Activated naive CD8-positive, alpha-beta T cell treated with anti-CD3 and anti-CD28 coated beads for 36 hours (primary cell): ENCODE results near the gene NOX3. TPM values are rescaled to one million over a fixed set of nuclear protein-coding genes. Genes with fewer than 3 reads are reported as not detected.
"Not testable (repeated sequence)": the region's sequence is repeated elsewhere in the genome, so short reads cannot be mapped to it uniquely, and the experiment has no call there.

Experiments
- DNase-seq: peaks from one replicate; pipeline ENCODE4 v3.0.0; 2021
- H3K27ac Mint-ChIP-seq: one replicate; pipeline ENCODE4 v1.8.0; 2022; ENCODE audit warnings: mild to moderate bottlenecking, moderate library complexity, mixed read lengths
- H3K27me3 Mint-ChIP-seq: one replicate; pipeline ENCODE4 v1.8.0; 2022; ENCODE audit warnings: mild to moderate bottlenecking, mixed read lengths
- H3K36me3 Mint-ChIP-seq: one replicate; pipeline ENCODE4 v1.8.0; 2021; ENCODE audit warnings: mild to moderate bottlenecking, mixed read lengths
- H3K4me1 Mint-ChIP-seq: one replicate; pipeline ENCODE4 v1.8.0; 2021; ENCODE audit warnings: mixed read lengths
- H3K4me3 Mint-ChIP-seq: one replicate; pipeline ENCODE4 v1.8.0; 2022; ENCODE audit warnings: mild to moderate bottlenecking, moderate library complexity, mixed read lengths
- H3K9me3 Mint-ChIP-seq: one replicate; pipeline ENCODE4 v1.8.0; 2022; ENCODE audit warnings: mixed read lengths
- total RNA-seq, 2 experiments: library from RNA; stranded (reverse); gene quantifications; one replicate each; pipeline ENCODE4 v1.2.3, GENCODE V29; 2021

NOX3 gene, protein sequence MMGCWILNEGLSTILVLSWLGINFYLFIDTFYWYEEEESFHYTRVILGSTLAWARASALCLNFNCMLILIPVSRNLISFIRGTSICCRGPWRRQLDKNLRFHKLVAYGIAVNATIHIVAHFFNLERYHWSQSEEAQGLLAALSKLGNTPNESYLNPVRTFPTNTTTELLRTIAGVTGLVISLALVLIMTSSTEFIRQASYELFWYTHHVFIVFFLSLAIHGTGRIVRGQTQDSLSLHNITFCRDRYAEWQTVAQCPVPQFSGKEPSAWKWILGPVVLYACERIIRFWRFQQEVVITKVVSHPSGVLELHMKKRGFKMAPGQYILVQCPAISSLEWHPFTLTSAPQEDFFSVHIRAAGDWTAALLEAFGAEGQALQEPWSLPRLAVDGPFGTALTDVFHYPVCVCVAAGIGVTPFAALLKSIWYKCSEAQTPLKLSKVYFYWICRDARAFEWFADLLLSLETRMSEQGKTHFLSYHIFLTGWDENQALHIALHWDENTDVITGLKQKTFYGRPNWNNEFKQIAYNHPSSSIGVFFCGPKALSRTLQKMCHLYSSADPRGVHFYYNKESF
- not detected for total RNA-seq

GRCh38 chr6:155455766-155456165, at the start of gene NOX3:
TSS of gene NOX3 (minus strand) at chr6:155455839. CDS start at chr6:155455800, 39 bp downstream.
- H3K36me3 Mint-ChIP-seq = no peaks in the 10 kb centered on the region
- peaks cover 2% of the 10 kb centered on the region for H3K9me3 Mint-ChIP-seq
- H3K4me3 Mint-ChIP-seq = no peak within 1 kb of the TSS
- peaks cover 14% of the 10 kb centered on the region for H3K4me1 Mint-ChIP-seq
- H3K27ac Mint-ChIP-seq = no peak within 1 kb of the TSS
- no peak for DNase-seq
- H3K27me3 Mint-ChIP-seq = peaks cover 16% of the 10 kb centered on the region

DNA sequence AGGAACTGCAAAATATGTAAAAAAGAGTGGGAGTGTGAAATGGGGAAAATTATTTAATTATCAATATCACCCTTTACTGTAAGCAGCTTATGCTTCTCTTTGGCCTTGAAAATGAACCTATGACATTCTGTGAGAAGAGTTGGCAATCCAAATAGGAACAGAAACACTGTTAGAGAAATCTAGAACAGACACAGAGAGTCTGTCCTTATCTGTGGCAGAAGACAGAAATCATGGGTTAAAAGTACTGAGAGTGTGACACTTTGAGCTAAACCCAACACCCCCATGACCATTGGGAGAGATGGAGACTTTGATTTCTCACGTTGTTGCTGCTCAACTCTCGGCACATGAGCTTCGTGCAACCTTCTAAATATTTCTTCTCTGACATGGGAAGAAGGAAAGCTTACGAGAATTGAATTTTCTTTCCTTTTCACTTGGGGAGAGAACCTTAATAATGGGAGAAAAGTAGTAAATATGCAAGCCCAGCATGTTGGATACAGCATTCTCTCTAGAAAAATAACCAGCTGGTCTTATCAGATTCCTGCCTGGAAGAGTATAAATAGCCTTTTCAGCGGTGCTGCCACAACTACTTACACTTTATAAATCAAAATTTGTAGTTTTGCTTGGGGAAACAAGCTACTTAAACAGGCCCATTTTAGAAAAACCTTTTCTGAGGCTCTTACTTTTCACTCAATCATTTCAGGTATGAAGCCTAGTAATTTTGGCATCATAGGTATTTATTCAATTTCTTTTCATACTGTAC, 49.4 kb upstream of the NOX3 start:
- H3K27ac Mint-ChIP-seq = no peak overlapping the region
- H3K4me3 Mint-ChIP-seq = no peak overlapping the region
- peaks cover 2% of the 10 kb centered on the region for H3K36me3 Mint-ChIP-seq
- peaks cover 12% of the 10 kb centered on the region for H3K9me3 Mint-ChIP-seq
- DNase-seq = no peak
- peaks cover 10% of the 10 kb centered on the region for H3K4me1 Mint-ChIP-seq
- H3K27me3 Mint-ChIP-seq = no peaks in the 10 kb centered on the region

DNA sequence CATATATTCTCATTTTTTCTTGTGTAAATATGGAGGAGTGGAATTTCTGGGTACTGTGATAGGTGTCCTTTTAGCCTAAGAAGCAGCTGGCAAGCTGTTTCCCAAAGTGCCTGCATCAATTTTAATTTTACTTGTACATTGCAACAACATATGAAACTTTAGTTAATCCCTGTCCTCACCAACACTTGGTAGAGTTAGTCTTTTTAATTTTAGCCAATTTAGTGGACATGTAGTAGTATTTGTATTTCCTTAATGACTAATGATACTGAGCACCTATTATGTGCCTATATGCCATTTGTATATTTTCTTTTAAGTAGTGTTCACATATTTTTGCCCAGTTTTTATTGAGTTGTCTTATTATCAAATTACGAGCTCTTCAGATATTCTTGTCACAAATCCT, 46.8 kb upstream of the NOX3 start:
- Mint-ChIP-seq H3K27ac (no peak overlapping the region), H3K27me3 (no peaks in the 10 kb centered on the region), H3K9me3 (peaks cover 12% of the 10 kb centered on the region), H3K36me3 (peaks cover 2% of the 10 kb centered on the region), H3K4me3 (no peak overlapping the region), H3K4me1 (peaks cover 15% of the 10 kb centered on the region)
- no peak for DNase-seq

GRCh38 chr6:155499574-155499973, 43.9 kb upstream of the NOX3 start:
- H3K9me3 Mint-ChIP-seq = peaks cover 12% of the 10 kb centered on the region
- H3K4me1 Mint-ChIP-seq = peaks cover 12% of the 10 kb centered on the region
- H3K4me3 Mint-ChIP-seq = no peak overlapping the region
- H3K27me3 Mint-ChIP-seq = no peaks in the 10 kb centered on the region
- DNase-seq = no peak
- no peak overlapping the region for H3K27ac Mint-ChIP-seq
- peaks cover 2% of the 10 kb centered on the region for H3K36me3 Mint-ChIP-seq

GRCh38 chr6:155498370-155498769, 42.7 kb upstream of the NOX3 start:
- Mint-ChIP-seq H3K36me3 (peaks cover 2% of the 10 kb centered on the region), H3K4me1 (peaks cover 15% of the 10 kb centered on the region), H3K9me3 (peaks cover 7% of the 10 kb centered on the region), H3K4me3 (no peak overlapping the region), H3K27me3 (no peaks in the 10 kb centered on the region), H3K27ac (no peak overlapping the region)
- no peak for DNase-seq

DNA sequence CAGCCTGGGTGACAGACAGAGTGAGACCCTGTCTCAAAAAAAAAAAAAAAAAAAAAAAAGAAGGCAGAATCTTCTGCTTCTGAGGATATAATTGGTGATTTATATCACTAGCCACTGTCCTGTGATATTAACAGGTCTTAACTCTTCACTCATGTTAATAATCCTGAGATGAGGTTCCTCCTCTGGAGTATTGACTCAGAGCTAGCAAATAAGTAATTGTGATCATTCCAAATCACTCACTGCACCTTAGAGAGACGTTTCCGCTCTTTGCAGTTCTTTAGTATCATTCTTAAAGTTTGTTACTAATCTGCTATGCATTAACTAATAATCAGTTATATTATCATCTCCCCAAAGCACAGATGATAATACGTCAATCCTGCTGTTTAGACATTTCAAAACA, 41.6 kb upstream of the NOX3 start:
- H3K27me3 Mint-ChIP-seq = no peaks in the 10 kb centered on the region
- peaks cover 7% of the 10 kb centered on the region for H3K9me3 Mint-ChIP-seq
- H3K36me3 Mint-ChIP-seq = peaks cover 10% of the 10 kb centered on the region
- H3K4me3 Mint-ChIP-seq = no peak overlapping the region
- peaks cover 18% of the 10 kb centered on the region for H3K4me1 Mint-ChIP-seq
- no peak for DNase-seq
- no peak overlapping the region for H3K27ac Mint-ChIP-seq

DNA sequence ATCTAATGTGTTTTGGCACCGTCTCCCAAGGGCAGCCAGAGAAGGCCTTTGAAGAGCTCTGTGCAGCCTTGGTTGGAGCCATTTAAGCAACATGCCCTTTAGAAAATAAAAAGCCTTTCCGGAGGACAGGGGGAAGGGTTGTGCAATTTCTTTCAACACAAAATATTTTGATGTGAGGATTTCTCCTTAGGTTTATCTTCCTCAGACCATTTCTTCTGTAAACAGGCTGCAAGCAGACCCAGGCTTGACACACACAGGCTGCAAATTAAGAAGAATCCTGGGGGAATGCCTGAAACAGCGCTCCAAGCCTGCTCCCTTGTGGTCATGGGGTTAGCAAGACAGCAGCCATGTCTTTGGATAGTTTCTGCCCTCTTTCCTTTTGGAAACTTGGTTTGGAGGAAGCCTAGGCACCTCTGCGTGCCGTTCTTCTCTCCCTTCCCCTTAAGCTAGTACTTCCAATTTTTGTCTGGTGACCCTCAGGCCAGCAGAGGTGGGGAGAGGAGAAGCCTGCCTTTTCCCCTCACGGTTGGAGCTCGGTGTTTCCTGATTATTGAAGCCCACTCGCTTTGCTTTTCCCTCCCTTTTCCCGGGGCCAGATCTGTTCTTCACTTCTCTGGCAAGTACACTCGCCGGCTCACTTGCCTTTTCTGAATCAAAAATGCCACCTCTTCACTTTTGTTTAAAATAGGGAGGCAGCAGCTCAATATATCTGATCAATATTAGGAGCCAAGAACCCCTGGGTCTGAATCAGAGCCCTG, 39.6 kb upstream of the NOX3 start:
- no peak for DNase-seq
- H3K36me3 Mint-ChIP-seq = peaks cover 10% of the 10 kb centered on the region
- peaks cover 7% of the 10 kb centered on the region for H3K9me3 Mint-ChIP-seq
- peak overlapping the region; percentile 4 for H3K27ac Mint-ChIP-seq
- H3K27me3 Mint-ChIP-seq = no peaks in the 10 kb centered on the region
- H3K4me1 Mint-ChIP-seq = peaks cover 18% of the 10 kb centered on the region
- no peak overlapping the region for H3K4me3 Mint-ChIP-seq

- H3K36me3 Mint-ChIP-seq = peaks cover 10% of the 10 kb centered on the region
- H3K27ac Mint-ChIP-seq = peak overlapping the region; percentile 74
- no peaks in the 10 kb centered on the region for H3K27me3 Mint-ChIP-seq
- no peak overlapping the region for H3K4me3 Mint-ChIP-seq
- peaks cover 18% of the 10 kb centered on the region for H3K4me1 Mint-ChIP-seq
- no peak for DNase-seq
- H3K9me3 Mint-ChIP-seq = peaks cover 7% of the 10 kb centered on the region
Observed at GRCh38 chr6:155493694-155494143, 38.1 kb upstream of the NOX3 start.

DNA sequence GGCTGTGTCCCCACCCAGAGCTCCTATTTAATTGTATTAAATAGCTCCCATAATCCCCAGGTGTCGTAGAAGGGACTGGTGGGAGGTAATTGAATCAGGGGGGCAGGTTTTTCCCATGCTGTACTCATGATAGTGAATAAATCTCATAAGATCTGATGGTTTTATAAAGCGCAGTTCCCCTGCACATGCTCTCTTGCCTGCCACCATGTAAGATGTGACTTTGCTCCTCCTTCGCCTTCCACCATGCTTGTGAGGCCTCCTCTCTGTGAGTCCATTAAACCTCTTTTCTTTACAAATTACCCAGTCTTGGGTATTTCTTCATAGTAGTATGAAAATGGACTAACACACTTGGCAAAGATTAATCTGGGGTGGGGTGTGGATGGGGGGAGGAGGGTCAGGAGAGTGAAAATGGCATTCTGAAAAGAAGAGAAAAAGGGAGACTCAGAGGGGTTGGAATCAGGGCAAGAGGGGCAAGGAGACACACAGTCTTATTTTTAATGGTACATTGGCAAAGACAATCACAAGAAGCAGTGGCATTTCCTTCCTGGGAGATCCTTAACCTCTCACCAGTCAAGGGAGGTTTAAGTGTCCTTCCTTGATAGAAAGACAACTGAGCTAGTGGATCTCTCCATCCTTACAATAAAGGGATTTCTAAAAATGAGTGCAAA, 37.5 kb upstream of the NOX3 start:
- H3K9me3 Mint-ChIP-seq = peaks cover 7% of the 10 kb centered on the region
- peak overlapping the region; percentile 74 for H3K27ac Mint-ChIP-seq
- peaks cover 10% of the 10 kb centered on the region for H3K36me3 Mint-ChIP-seq
- H3K4me1 Mint-ChIP-seq = peaks cover 18% of the 10 kb centered on the region
- H3K4me3 Mint-ChIP-seq = no peak overlapping the region
- DNase-seq = no peak
- no peaks in the 10 kb centered on the region for H3K27me3 Mint-ChIP-seq

- Mint-ChIP-seq H3K4me1 (peaks cover 9% of the 10 kb centered on the region), H3K4me3 (no peak overlapping the region), H3K27me3 (no peaks in the 10 kb centered on the region), H3K9me3 (peaks cover 7% of the 10 kb centered on the region), H3K36me3 (peaks cover 10% of the 10 kb centered on the region), H3K27ac (no peak overlapping the region)
- no peak for DNase-seq
Observed at GRCh38 chr6:155492061-155492735, 36.6 kb upstream of the NOX3 start.

- Mint-ChIP-seq H3K4me3 (no peak overlapping the region), H3K27me3 (no peaks in the 10 kb centered on the region), H3K36me3 (peaks cover 10% of the 10 kb centered on the region), H3K4me1 (peaks cover 5% of the 10 kb centered on the region), H3K9me3 (peaks cover 7% of the 10 kb centered on the region), H3K27ac (no peak overlapping the region)
- DNase-seq = no peak
Observed at GRCh38 chr6:155491421-155491820, 35.8 kb upstream of the NOX3 start.

GRCh38 chr6:155488197-155488596, 32.6 kb upstream of the NOX3 start:
- H3K27me3 Mint-ChIP-seq, H3K4me1 Mint-ChIP-seq, H3K4me3 Mint-ChIP-seq, H3K9me3 Mint-ChIP-seq, H3K27ac Mint-ChIP-seq, DNase-seq, H3K36me3 Mint-ChIP-seq: not testable (repeated sequence)

DNA sequence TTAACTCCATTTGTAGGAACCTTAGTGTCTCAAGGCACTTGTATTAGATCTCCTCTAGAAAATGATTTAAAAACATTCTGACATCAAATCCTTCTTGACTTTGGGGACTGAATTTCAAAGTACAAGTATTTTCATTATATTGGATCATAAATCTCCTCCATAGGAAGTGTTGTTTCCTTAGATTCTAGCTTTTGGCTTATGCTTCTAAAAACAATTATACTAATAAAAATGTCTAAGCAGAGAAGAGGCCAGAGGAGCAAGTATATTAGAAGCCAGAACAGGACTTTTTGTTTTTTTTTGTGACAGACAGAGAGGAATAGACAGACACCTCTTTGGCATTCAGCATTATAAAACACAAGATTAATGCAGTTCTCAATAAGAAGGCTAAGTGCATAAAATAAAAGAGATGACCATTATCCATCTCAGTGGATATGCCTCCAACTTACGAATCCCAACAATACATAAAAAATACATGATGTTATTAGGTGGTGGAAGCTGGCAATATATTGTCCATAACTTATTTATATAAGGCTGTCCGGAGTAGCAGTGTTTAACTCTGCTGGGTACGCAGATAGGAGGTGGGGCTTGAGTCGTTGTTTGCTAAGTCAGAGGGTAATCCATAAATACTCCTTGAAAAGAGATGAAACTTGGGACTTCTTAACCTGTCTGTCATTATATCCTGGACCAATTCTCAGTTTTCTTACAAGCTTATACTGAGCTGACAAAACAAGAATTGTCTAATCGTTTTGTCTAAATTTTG, 31.9 kb upstream of the NOX3 start:
- H3K27me3 Mint-ChIP-seq = peaks cover 2% of the 10 kb centered on the region
- peaks cover 2% of the 10 kb centered on the region for H3K9me3 Mint-ChIP-seq
- no peak overlapping the region for H3K4me3 Mint-ChIP-seq
- H3K4me1 Mint-ChIP-seq = peaks cover 2% of the 10 kb centered on the region
- H3K36me3 Mint-ChIP-seq = peaks cover 3% of the 10 kb centered on the region
- DNase-seq = no peak
- no peak overlapping the region for H3K27ac Mint-ChIP-seq
